ENCODE measurements around the gene XRRA1.

XRRA1 gene

GRCh38 chr11:74948898-74949752 lies at the start of gene XRRA1, which contains the start of gene SPCS2:
XRRA1 (minus strand) TSS chr11:74949091; CDS start chr11:74940878, 8,213 bp downstream.
SPCS2 (plus strand) TSS chr11:74949266; CDS start chr11:74949286, 20 bp downstream.
- no peak for TF ChIP-seq CTCF (IDR thresholded peaks at IDR 0.05)

GRCh38 chr11:74992852-74993251 lies 44.0 kb upstream of the XRRA1 start:
- TF ChIP-seq CTCF (IDR thresholded peaks at IDR 0.05), result no peak

GRCh38 chr11:74990941-74991340 lies 42.0 kb upstream of the XRRA1 start:
- no peak for TF ChIP-seq CTCF (IDR thresholded peaks at IDR 0.05)

GRCh38 chr11:74989260-74989638 lies 40.4 kb upstream of the XRRA1 start:
- no peak for TF ChIP-seq CTCF (IDR thresholded peaks at IDR 0.05)

GRCh38 chr11:74988541-74989259 lies 39.8 kb upstream of the XRRA1 start, which contains the start of gene NEU3:
NEU3 (plus strand) TSS chr11:74988933; CDS start chr11:74989061, 128 bp downstream.
- no peak for TF ChIP-seq CTCF (IDR thresholded peaks at IDR 0.05)

- TF ChIP-seq CTCF (IDR thresholded peaks at IDR 0.05), result no peak
These were observed 35.8 kb upstream of the XRRA1 start for GRCh38 chr11:74984730-74985129.

GRCh38 chr11:74984070-74984469 lies 35.2 kb upstream of the XRRA1 start:
- TF ChIP-seq CTCF (IDR thresholded peaks at IDR 0.05), result no peak

Data from LNCAP (cell line).